GM18858 (cell line): ENCODE measurements around the gene SPATS2L.

Experiments used
- ATAC-seq: cut with Tn5 transposase; IDR thresholded peaks from one replicate; pipeline ENCODE4 v1.9.1; 2021; ENCODE audit not compliant: unreplicated experiment

The SPATS2L gene

DNA sequence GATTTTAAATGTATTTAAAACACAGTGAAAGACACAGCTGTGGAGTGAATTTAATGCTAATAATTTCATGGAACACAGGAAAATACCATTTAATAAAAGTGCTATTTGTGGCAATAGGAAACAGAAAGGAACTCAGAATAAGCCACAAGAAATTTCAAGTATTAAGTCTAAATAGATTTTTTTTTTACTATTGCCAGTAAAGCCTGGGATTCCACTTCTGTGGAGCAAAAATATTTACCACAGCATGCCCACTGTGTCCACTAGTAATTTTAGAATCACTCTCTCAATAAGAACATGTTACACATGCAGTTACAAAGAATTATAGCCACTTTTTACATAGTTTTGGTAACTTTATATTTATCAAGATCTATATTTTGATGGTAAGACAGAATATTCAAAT is 186.2 kb downstream of the SPATS2L start:
- no peak for ATAC-seq

DNA sequence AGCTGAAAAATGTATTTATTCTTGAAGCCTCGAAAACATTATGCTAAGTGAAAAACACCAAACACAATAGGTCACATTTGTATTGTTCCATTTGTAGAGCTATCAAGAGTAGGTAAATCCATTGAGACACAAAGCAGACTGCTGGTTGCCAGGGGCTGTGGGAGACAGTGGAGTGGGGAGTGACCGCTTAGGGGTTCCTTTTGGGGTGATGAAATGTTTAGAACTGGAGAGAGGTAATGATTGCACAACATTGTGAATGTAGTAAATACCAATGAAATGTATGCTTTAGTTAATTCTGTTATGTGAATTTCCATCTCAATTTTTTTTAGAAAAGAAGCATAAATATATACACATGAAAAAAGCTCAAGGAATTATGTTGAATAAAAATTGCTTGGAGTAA is 187.6 kb downstream of the SPATS2L start:
- no peak for ATAC-seq

DNA sequence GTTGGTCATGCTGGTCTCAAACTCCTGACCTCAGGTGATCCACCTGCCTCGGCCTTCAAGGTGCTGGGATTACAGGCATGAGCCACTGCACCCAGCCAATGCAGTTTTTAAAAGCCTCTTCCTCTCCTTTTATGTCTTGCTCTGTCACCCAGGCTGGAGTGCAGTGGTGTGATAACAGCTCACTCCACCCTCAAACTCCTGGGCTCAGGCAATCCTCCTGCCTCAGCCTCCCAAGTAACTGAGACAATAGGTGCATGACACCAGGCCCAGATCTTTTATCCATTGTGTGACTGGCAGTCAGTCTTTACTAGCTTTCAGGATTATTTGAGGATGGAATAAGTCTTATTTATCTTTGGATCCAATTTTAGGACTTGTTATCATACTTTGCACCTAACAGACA is 190.2 kb downstream of the SPATS2L start:
- no peak for ATAC-seq

DNA sequence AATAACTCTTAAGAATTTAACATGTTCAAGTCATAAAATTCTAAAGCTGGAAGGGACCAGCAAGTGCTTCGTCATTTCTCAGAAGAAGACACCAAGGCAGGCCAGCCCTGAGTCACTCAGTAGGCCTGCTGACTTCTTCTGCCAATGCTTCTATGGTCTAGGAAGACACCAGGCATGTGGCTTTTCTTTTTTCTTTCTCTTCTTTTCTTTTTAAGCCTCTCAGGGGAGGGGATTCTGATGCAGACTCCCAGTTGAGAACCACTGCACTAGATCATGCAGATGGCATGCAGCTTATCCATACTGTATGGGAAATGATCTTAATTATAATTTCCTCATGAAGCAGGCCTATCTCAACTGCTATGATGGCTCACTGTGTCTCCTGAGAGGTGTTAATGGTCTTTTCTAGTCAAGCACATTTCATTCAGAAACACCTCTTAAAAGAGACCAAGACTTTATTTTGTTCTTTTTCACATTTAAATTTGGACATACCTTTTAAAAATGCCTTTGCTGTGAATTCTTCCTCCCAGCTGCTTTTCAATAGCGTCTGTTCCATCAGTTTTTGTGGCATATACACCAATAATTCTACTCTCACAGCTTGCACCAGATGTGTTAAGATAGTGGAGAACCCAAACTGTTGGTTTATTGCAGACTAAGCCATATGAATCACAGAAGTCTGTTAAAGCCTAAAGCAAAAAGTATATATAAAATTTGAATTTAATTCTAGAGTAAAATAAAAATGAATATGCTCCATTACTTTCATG is 192.1 kb downstream of the SPATS2L start:
- no peak for ATAC-seq

DNA sequence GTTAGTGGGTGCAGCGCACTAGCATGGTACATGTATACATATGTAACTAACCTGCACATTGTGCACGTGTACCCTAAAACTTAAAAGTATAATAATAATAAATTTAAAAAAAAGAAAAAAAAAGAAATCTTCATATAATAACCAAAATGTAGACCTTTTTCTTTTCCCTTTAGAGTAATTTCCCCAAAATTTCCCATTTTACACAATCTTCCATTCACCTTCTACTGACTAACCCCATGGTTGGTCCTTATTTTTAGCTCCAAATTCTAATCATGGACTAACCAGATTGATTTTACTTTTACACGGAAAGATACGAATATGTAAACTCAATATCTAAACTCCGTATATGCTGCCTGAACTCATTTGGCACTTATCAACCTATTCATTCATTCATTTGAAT is 195.7 kb downstream of the SPATS2L start:
- ATAC-seq, result no peak

DNA sequence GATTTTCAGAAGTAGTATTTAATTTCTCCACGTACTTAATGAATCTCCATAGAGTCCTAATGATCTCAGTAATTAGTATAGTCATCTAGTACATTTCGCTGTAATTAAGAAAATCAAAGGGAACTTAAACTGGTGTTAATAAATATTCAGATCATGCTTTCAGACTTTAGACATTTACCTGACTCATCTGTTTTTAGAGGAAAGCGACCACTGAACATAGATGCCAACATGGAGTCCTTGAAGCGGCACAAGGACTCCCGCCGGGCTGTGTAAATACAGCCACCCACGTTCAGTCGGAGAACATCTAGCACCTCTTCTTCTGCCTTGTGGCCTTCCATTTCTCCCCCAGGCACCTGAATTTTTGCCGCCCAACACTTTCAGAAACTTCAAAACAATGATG is 200.2 kb downstream of the SPATS2L start:
- ATAC-seq, result no peak

DNA sequence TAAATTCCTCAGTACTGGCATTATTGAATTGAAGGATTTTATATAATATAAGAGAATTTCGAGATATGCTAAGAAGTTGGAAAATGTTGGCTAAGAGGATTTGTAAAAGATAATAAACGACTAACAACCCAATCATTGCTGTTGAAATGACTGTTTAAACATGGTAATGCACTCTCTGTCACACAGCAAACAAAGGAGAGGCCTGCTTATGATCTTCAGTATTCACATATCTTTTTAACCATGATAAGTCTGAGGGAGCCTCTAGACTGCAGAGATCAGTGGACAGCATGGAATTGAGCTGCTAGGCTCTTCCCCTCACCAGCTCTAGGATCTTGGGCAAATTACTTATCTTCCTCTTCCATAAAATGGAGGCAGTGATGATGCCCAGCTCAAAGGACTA is 200.7 kb downstream of the SPATS2L start:
- no peak for ATAC-seq

DNA sequence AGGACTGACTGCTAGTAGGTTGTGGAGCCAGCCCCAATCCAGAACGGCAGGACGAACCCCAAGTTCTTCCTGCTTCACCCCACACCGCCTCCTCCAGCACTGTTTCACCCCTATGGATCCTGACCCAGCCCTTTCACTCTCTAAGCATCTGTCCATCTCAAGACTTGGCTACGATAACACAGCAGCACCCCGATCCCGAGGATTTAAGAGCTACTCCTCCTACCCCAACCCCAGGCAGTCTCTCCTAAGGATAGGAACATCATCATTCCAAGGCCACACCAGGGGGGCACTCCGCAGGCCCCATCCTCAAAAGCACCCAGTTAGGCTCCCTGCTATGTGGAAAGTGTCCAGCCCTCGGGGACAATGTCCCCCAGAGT is 202.7 kb downstream of the SPATS2L start:
- ATAC-seq, result no peak

DNA sequence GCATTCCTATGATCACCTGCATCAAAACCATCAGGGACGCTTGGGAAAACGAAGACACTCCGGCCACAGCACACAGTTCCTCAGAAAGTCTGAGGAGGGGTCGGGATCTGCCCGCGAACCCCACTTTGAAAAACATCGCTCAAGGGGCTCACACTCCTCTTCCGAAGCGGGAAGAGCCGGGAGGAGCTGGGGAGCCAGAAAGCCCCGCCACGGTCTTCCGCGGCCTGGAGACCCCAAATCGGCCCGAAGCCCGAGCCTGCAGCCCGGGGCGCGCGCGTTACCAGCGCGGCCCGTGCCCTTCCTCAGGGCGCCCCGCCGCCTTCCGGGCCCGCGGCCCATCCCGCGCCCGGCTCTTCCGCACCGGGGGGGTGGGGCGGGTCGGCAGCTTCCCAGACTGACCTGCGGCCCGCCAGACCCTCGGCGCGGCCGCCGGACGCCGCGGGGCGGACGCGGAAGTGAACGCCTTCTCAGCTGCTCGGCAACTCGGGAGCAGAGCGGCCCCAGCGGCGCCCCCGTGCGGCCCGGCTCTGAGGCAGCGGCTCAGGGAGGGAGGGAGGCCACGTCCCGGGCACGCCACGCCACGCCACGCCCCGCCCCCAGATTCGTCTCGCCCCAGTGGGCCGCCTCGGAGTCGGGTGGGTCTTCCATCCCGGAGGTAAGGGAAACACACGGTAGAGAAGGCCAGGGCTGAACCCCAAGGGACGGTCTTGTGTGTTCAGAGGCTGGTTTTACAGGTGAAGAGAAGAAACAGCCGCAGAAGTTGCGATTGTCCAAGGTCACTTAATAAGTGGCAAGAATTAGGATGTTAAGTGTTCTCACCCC is 203.3 kb downstream of the SPATS2L start, which contains the start of gene KCTD18:
Gene KCTD18, minus strand, starts transcription at position 457 of the 822 bp plus-strand sequence. CDS start 3,052 bp downstream, outside the sequence.
- ATAC-seq, result peak; percentile 97

DNA sequence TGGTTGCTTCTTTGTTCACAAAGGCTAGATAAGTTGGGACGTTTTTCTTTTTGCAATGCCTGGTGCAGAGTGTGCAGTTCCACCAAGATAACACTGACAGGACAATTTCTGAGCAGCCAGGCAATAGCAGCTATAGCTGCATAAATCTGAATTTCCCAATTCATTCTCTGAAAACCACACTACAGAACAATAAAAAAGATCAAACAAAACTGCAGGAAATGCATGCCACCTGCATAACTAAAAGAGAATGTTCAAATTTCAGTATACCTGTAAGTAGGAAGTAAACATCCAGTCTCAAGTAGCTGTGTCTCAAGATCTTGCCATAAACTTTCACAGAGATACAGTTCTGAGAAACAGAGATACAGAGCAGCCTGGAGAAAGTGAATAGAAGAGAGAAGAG is 208.7 kb downstream of the SPATS2L start:
- ATAC-seq, result no peak

DNA sequence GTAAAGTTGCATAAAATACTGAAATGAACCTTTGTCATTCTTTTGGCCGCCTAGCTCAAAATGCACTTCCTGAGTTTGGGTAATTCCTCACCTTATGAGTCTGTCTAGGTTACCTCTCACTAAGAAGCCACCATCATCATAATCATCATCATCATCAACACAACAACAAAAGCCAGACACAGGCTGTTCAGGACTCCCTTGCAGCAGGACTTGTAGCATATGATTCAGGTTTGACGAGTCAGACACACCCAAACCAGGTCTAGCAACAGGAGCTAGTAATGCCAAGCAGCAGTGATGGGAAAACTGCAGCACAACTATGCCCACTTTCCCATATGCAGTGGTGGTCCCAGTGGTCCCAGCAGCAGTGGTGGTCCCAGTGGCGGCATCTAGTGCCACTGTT is 216.7 kb downstream of the SPATS2L start:
- ATAC-seq, result no peak

DNA sequence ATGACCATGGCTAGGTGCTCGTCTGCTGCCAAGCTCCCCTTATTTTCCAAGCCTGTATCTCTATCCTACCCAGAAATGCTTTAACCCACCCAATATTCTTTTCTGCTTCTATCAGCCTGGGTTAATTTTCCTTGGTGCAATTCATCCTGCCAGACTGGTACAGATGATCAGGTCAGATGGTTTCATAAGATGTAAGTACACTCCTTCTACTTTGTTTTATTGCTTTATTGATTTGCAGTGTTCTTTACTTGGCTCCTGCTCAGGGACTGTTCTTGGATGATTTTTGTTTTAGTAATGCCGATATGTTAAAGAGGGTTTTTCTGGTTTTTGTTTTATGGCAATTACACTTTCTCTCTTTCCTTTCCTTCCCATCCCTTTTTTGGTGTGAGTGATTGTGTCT is 217.1 kb downstream of the SPATS2L start:
- ATAC-seq, result no peak

DNA sequence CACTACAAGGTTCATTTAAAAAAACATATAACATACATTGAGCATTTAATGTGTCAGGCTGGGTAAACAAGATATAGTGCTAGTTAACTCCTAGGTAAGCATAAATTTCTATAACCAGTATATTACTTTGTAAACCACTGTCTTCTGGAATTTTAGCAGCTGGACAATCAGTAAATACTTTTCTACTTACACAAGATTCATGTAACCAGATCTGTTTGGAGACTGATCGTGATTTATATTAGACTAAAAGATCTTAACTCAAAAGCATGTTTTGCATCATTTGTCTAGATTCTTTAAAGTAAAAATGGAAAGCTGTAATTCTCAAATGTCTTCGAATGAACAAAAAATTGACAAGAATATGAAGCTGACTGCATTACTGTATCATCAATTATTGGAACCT is 218.6 kb downstream of the SPATS2L start:
- ATAC-seq, result no peak

DNA sequence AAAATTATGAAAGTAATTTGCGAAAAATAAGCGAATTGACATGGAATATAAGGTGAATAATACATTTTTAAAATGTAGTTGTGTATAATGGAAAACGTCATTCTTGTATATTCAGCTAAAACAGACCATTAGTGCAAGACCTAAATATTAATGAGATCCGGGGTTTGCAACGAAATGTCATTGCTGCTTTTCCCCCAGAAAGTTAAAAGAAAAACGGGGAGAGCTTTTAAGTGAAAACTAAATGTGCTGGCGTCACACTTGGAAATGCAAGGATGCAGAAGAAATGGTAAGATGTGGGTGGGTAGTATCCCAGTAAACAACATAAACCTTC is 219.0 kb downstream of the SPATS2L start:
- no peak for ATAC-seq

DNA sequence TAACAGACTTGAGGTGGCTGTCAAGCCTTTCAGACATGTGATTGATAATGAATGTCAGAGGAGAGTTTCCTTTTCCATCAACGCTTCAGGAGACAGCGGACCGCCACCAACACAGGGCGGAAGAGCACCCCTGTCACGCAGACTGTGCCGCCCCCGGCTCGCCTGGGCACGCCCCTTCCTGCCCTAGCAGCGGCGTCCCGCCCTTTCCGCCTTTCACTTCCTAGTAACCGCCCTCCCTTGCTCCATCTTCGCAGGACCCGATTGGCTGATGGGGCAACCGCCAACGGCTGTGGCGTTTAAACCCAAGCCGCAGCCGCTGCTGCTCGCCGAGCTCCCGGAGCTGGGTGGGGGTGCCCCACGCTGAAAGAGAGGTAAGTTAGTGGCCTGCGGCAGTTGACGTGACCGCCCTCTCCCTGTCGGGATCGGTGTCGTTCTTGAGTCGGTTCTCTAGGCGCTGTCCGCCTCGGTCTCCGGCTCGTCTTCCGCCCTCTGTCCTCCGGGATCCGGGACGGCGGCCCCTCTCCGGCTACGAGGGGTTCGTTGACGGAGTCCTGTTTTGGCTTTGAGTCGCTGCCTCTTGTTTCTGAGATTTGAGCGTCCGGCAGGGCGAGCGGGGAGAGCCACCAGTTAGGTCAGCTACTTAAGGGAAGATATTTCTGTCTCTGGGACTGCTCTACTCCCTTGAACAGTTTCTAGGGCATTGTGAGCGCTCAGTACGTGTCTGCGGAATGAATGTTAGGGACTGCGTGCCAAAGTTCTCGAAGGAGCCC is 219.6 kb downstream of the SPATS2L start, which contains the start of gene SGO2:
Gene SGO2, plus strand, starts transcription at position 326 of the 770 bp plus-strand sequence. CDS start 6,769 bp downstream, outside the sequence.
- peak; percentile 99 for ATAC-seq

DNA sequence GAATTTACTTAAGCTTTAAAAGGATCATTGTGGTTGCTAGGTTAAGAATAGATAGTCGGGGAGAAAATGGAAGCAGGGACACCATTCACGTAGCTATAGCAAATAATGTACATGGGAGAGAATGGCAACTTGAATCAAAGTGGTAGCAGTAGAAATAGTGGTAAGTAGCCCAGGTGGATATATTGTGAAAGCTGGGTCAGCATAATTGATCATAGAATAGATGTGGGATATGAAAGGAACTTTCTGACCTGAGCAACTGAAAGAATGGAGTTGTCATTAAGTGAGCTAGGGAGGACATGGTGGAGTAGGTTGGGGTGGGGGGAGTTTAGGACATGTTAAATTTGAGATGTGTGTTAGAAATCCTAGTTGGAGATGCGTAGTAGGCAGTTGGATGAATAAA is 221.7 kb downstream of the SPATS2L start:
- no peak for ATAC-seq
